H1 (cell line): ENCODE data around the gene NGEF. TPM values are rescaled to one million over a fixed set of nuclear protein-coding genes. Genes with fewer than 3 reads are reported as not detected.

Source experiments
- CREB1 ChIP-seq: IDR thresholded peaks from 2 replicates; pipeline ENCODE4 v1.6.1; 2012; ENCODE audit warnings: inconsistent platforms
- CTBP2 ChIP-seq: IDR thresholded peaks from 2 replicates; pipeline ENCODE4 v1.7.0; 2011; ENCODE audit warnings: borderline replicate concordance, mild to moderate bottlenecking, moderate library complexity, mixed read lengths, low read length; ENCODE audit not compliant: insufficient read depth, insufficient read length
- HDAC6 ChIP-seq: IDR thresholded peaks from one replicate; pipeline ENCODE4 v1.7.1; 2012; ENCODE audit warnings: low read depth, mild to moderate bottlenecking, inconsistent platforms, low read length, moderate library complexity
- MAFK ChIP-seq: IDR thresholded peaks from 2 replicates; pipeline ENCODE4 v1.6.1; 2012; ENCODE audit warnings: low read depth, mild to moderate bottlenecking, improper control_type of control experiment, low read length
- polyA plus RNA-seq, 7 experiments: library from polyadenylated mRNA; depleted of rRNA in 3 of 7; stranded (reverse) in 5 of 7; unstranded in 2 of 7; fragments of >200 nt in 5 of 7; fragments of 200-250 nt in 2 of 7; gene quantifications; 1 replicate in 5 of 7; 2 replicates in 1 of 7; 4 replicates in 1 of 7; pipeline versions ENCODE4 v1.2.1 to v1.2.3, GENCODE V29; 2011 to 2013; ENCODE audit warnings: missing spikeins in 2 of 7, mixed read lengths in 2 of 7
- total RNA-seq: library from RNA; stranded (reverse); fragmentation: NEBNext Ultra II Directional; extraction: Animal tissue kit (Norgen Biotek cat#: 25700); gene quantifications from 2 replicates; pipeline ENCODE4 v1.2.1, GENCODE V29; 2021
- TF ChIP-seq, protein P1 (sequence below): fragments of 300-600 bp; sonication (generic); IDR thresholded peaks from 2 replicates; pipeline ENCODE4 v1.7.1; 2012; ENCODE audit warnings: low read length, moderate library complexity, mild to moderate bottlenecking, inconsistent platforms; ENCODE audit not compliant: insufficient replicate concordance

The NGEF gene
- total and polyA plus RNA-seq, 2 of the 8 experiments (the other 6 are each of a cell fraction or from before 2014, with no cell fraction given) = 2.7 to 3.2 TPM

DNA sequence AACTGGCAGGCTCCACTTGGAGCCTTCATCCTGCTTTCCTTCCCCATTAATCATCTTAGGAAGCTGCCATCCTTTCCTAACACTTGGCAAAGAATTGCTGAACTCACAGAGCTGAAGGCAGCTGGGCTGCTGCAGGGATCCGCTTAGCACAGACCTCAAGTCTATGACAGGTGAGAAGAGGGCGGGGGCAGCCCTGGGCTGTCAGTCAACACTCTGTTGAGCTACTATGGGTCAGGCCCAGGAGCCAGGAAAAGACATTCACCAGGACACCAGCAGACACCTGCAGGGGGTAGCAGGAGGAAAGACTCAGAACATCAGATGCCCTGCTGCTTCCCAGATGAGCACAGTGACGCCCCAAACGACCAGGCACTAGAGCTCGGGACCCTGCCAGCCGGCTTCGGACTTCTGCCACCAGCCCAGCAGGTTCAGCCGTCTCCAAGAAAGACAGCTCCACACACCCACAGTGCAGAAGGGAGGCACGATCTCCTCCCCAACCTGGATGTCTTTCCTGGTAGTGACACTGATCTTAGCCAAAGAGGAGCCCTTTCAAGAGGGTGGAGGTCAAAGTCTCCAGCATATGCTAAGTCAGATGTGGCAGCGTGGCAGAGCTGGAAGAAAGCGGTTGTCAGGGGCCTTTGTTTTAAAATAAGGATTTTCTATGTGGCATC lies 87.8 kb downstream of the NGEF start (continued):
- TF ChIP-seq, protein P1, sequence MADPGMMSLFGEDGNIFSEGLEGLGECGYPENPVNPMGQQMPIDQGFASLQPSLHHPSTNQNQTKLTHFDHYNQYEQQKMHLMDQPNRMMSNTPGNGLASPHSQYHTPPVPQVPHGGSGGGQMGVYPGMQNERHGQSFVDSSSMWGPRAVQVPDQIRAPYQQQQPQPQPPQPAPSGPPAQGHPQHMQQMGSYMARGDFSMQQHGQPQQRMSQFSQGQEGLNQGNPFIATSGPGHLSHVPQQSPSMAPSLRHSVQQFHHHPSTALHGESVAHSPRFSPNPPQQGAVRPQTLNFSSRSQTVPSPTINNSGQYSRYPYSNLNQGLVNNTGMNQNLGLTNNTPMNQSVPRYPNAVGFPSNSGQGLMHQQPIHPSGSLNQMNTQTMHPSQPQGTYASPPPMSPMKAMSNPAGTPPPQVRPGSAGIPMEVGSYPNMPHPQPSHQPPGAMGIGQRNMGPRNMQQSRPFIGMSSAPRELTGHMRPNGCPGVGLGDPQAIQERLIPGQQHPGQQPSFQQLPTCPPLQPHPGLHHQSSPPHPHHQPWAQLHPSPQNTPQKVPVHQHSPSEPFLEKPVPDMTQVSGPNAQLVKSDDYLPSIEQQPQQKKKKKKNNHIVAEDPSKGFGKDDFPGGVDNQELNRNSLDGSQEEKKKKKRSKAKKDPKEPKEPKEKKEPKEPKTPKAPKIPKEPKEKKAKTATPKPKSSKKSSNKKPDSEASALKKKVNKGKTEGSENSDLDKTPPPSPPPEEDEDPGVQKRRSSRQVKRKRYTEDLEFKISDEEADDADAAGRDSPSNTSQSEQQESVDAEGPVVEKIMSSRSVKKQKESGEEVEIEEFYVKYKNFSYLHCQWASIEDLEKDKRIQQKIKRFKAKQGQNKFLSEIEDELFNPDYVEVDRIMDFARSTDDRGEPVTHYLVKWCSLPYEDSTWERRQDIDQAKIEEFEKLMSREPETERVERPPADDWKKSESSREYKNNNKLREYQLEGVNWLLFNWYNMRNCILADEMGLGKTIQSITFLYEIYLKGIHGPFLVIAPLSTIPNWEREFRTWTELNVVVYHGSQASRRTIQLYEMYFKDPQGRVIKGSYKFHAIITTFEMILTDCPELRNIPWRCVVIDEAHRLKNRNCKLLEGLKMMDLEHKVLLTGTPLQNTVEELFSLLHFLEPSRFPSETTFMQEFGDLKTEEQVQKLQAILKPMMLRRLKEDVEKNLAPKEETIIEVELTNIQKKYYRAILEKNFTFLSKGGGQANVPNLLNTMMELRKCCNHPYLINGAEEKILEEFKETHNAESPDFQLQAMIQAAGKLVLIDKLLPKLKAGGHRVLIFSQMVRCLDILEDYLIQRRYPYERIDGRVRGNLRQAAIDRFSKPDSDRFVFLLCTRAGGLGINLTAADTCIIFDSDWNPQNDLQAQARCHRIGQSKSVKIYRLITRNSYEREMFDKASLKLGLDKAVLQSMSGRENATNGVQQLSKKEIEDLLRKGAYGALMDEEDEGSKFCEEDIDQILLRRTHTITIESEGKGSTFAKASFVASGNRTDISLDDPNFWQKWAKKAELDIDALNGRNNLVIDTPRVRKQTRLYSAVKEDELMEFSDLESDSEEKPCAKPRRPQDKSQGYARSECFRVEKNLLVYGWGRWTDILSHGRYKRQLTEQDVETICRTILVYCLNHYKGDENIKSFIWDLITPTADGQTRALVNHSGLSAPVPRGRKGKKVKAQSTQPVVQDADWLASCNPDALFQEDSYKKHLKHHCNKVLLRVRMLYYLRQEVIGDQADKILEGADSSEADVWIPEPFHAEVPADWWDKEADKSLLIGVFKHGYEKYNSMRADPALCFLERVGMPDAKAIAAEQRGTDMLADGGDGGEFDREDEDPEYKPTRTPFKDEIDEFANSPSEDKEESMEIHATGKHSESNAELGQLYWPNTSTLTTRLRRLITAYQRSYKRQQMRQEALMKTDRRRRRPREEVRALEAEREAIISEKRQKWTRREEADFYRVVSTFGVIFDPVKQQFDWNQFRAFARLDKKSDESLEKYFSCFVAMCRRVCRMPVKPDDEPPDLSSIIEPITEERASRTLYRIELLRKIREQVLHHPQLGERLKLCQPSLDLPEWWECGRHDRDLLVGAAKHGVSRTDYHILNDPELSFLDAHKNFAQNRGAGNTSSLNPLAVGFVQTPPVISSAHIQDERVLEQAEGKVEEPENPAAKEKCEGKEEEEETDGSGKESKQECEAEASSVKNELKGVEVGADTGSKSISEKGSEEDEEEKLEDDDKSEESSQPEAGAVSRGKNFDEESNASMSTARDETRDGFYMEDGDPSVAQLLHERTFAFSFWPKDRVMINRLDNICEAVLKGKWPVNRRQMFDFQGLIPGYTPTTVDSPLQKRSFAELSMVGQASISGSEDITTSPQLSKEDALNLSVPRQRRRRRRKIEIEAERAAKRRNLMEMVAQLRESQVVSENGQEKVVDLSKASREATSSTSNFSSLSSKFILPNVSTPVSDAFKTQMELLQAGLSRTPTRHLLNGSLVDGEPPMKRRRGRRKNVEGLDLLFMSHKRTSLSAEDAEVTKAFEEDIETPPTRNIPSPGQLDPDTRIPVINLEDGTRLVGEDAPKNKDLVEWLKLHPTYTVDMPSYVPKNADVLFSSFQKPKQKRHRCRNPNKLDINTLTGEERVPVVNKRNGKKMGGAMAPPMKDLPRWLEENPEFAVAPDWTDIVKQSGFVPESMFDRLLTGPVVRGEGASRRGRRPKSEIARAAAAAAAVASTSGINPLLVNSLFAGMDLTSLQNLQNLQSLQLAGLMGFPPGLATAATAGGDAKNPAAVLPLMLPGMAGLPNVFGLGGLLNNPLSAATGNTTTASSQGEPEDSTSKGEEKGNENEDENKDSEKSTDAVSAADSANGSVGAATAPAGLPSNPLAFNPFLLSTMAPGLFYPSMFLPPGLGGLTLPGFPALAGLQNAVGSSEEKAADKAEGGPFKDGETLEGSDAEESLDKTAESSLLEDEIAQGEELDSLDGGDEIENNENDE = no peak
- TF ChIP-seq CTBP2 (no peak), HDAC6 (no peak), MAFK (no peak), CREB1 (no peak)
- TF ChIP-seq, all 59 proteins: peak for 0
